NCI-H2196 treated with DMSO at 0.1 percent for 48 hours (cell line): ENCODE data around the gene POU2AF1.

Source experiments
- DNase-seq: peaks from one replicate; lab custom pipeline; 2025; ENCODE audit not compliant: unreplicated experiment; lab: John Stamatoyannopoulos, UW

The POU2AF1 gene

GRCh38 chr11:111361874-111362273 is 17.2 kb downstream of the POU2AF1 start:
- no peak for DNase-seq

GRCh38 chr11:111361052-111361801 is 17.8 kb downstream of the POU2AF1 start:
- no peak for DNase-seq

DNA sequence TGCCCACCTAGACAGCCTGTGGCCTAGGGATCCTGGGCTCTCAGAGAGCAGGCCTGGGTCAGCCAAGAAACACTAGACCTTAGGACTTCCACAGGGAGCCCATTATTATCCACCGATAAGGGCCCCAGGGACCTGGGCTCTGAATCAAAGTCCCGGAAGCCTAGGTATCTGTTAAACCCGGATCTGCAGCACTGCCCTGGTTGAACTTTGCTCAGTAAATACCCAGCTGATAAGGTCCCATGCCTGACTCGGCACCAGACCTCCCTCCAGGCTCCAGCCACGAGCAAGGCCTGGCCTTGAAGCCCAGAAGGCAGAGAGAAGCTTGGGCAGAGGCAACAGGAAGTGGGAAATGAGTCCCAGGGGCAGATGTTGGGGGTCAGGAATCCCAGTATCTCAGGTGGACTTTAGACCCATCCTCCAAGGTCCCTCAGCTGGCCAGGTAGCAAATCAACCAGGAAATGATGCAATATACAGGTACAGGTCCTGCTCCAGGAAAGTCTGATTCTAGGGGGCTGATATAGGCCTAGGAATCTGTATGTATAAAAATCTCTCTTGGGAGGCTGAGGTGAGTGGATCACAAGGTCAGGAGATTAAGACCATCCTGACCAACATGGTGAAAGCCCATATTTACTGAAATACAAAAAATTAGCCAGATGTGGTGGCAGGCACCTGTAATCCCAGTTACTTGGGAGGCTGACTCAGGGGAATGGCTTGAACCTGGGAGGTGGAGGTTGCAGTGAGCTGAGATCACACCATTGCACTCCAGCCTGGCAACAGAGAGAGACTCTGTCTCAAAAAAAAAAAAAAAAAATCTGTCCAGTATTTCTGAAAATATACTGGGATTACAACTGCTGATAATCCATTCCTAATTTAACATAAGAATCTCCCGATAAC is 18.7 kb downstream of the POU2AF1 start:
- DNase-seq: no peak

- DNase-seq: no peak
Measured at GRCh38 chr11:111359223-111360149, 19.6 kb downstream of the POU2AF1 start.

DNA sequence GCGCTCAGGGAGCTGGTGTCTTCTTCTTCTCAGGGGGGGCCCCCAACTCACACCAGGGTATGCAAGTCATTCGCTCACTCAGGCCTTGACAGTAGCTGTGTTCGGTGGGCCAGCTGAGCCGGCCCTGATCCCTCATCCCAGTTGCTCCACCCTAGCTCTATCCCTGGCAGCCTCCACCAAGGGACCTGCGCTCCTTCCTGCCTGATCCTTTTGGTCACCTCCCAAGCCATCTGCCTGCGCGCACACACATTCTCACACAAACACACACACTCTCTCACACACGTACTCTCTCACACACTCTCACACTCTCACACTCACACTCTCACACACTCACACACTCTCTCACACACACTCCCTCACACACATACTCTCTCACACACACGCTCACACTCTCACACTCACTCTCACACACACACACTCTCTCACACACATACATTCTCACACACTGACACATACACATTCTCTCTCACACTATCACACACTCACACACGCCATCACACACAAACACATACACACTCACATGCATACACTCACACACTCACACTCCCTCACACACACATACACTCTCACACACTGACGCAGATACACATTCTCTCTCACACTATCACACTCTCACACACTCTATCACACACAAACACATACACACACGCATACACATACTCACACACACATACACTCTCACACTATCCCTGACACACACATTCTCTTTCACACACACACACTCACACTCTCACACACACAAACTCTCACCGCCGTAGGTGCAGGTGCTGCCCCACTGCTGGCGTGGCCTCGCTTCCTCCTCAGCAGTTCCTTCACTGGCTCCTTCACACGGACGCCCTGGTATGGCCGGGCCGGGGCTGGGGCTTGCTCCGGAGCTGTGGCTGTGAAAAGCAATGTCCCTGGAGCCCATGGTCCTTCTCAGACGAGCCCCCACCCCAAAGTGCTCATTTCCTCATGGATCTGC is 20.8 kb downstream of the POU2AF1 start:
- no peak for DNase-seq

DNA sequence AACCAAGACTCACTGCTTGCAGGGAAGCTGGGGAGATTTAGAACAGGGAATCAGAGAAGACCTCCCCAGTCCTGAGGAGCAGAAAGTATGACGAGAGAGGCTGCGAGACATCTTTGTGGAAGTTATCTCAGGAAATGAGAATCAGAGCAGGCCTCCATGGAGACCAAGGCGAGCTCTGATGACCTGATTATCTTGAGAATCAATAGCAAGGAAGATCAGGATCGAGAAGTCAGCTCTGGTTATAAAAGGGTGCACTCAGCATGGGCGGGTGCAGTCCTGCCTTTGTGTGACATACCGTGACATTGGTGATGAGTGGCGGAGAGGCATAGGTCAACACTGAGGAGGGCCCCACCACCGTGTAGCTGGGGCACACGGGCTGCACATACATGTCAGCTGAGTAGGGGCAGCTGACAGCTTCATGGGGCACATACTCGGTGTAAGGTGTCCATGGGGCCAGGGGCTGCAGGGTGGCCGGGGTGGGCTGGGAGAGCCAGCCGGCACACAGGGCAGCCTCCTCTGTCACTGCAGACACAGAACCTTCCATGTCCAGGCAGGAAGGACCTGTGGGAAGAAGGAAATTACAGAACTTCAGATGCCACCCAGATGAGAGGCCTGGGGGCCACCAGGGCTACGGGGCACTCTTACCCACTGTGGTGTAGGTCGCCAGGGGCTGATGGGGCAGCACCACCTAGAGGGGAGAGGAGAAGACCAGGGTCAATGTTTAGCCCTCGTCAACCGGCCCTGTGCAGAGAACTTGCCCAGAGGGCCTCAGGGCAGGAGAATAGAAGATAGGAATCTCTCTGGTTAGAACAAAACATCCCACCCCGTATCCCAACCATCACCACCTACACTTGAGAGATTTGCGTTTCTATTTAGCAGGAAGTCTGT is 21.7 kb downstream of the POU2AF1 start:
- no peak for DNase-seq

- no peak for DNase-seq
Measured at GRCh38 chr11:111356660-111357048, 22.4 kb downstream of the POU2AF1 start.

DNA sequence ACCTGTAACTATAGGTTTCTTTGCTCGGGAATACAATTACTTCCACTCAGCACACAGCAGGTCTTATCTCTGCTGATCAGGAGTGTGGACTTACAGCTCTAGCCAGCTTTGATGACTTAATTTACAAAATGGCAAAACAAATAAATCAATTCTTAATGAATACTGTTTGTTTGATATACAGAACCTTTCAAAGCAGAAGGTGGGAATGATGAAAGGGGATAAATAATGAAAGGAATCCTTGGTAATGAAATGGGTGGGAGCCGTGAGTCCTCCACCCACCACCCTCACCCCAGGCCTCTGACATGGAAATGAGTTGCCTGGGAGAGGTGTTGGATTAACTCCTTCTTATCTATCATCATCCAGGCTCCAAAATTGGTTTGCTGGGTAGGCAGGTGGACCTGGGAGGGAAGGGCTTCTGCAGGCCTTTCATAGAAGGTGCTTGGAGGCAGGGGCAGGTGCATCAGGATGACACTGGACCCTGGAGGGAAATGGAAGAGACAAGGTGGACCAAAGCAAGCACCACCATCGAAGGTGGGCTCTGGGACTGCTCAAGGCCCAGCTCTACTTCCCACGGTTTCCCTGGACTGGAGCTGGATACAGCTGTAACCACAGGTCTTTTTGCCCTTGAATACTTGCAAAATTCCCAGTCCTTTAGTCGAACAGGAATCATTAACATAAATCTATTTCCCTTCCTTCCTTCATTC is 23.0 kb downstream of the POU2AF1 start:
- no peak for DNase-seq

DNA sequence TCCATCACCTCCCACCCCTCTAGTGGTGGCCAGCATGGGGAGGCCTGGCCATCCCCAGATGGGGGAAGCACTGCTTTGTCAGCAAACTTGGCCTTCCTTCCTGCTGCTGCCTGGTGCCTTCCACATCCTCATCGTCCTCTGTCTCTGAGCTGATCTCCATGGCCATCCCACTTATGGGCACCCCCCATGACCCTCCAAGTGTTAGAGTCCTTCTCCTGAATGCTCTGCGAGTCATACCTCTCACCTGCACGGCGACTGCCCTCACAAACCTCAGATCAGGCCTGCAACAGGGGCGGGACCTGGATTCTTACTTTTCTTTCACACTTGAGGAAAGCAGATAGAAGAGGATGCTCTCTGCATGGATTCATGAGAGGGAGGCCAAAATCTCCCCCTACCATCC is 24.0 kb downstream of the POU2AF1 start:
- DNase-seq: no peak

DNA sequence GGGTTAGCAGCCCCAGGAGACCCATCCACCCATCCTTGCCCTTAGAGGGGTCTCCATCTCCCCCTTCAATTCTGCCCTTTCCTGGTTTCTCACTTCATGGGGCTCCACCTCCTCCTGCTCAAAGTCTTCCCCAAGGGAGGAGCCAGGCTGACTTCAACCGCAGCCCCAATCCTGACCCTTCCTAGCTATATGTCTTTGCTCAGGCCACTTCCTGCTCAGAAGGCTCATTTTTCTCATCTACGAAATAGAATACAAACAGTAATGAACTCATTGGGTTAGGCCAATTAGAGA is 24.5 kb downstream of the POU2AF1 start:
- no peak for DNase-seq

GRCh38 chr11:111353776-111354600 is 25.1 kb downstream of the POU2AF1 start:
- no peak for DNase-seq

DNA sequence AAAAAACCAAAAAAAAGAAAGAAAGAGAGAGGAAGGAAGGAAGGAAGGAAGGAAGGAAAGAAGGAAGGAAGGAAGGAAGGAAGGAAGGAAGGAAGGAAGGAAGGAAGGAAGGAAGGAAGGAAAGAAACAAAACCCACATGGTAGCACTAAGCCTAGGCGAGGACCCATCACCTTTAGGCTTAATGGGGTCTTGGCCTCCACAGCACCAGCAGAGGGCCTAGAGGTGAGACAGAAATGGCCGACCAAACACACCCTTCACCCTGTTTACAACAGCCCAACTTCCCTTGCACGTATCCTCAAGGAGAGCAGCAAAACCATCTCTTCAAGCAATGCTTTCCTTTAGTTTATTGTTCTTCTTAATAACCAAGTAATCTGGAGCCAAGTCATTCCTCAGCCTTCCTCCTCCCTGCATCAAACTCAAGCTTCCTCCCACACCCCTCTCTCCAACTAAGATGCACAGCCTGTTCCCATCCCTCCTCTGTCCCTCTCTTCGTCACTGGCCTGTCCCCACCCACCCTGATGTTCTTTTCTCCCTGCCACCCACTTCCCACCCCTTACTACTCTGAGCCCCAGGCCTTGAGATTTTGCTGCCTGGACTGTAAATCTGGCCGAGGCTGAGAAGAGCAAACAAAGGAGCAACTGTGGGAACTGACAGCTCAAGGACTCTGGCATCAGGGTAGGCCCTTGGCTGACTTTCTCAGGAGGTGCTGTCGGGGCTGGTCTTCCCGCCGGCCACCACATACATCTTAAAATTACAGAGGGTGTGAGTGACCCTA is 26.0 kb downstream of the POU2AF1 start:
- DNase-seq: no peak

DNA sequence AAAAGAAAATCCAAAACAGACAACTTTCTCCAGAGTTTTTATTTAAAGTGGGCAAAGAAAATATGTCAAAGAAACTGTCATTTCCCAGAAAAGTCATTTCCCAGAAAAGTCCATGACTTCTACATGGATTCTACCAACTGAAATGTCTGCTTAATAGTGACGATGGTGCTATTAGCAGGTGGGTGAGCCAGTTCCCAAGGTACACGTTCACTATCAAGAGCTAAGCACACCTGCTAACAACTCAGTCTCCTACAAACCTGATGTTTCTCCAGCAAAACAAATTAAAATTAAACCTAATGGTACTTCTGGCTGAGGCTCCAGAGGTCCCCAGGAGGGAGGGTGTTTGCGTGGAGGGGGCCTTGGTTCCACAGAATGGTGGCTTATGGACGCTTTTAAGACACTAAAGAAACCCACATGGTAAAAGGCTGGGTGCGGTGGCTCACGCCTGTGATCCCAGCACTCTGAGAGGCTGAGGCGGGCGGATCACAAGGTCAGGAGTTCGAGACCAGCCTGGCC is 26.8 kb downstream of the POU2AF1 start:
- DNase-seq: no peak

- no peak for DNase-seq
Measured at GRCh38 chr11:111351374-111352055, 27.6 kb downstream of the POU2AF1 start.

- DNase-seq: no peak
Measured at GRCh38 chr11:111350811-111351210, 28.3 kb downstream of the POU2AF1 start.

GRCh38 chr11:111349191-111349695 is 29.8 kb downstream of the POU2AF1 start:
- no peak for DNase-seq
